HG02885 (cell line): ENCODE results near the gene MX1.

Experiments
- ATAC-seq: cut with Tn5 transposase; IDR thresholded peaks from one replicate; pipeline ENCODE4 v1.9.1; 2021; ENCODE audit warnings: mild to moderate bottlenecking; ENCODE audit not compliant: unreplicated experiment, poor library complexity

Gene MX1

DNA sequence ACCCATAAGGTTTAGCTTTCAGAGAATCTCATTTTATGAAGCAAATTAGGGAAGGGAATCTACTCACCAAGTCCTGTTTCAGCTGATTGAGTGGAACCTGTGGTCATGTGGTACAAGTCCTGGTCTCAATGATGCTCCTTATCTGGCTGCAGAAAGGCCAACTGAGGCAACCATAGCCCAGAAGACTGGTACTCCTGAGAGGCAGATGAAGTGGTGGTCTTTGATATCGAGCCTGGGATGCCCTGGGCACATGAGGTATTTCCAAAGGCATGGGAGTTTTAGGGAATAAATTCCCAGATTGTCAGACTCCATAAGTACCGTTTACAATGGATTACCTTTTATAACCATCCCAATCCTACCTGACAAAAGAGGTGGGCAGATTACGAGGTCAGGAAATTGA, 3.3 kb downstream of the MX1 start:
- no peak for ATAC-seq

DNA sequence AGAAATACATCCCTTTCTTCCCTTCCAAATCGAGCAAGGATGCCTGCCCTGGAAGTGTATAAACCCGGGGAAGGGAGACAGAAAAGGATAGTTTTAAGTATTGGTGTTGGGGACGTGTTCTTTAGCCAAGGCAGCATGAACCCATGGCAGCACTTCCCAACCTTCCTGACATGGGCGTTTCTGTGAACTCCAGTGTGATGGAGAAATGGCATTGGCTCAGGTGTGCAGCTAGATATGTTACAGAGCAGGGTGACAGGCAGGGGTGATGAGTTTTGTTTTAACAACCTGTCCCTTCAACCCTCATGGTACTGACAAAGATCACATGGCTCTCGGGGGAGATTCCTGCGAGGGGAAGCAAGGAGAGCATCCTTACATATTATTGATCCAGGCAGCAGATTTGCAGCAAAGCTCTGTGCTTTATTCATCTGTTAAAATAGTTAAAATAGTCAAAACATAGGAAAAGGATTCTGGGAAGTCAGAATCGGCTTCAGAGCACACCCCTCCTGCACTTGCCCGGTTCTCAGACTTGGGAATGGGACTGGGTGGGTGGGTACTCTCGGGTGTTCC, 4.0 kb downstream of the MX1 start:
- no peak for ATAC-seq

DNA sequence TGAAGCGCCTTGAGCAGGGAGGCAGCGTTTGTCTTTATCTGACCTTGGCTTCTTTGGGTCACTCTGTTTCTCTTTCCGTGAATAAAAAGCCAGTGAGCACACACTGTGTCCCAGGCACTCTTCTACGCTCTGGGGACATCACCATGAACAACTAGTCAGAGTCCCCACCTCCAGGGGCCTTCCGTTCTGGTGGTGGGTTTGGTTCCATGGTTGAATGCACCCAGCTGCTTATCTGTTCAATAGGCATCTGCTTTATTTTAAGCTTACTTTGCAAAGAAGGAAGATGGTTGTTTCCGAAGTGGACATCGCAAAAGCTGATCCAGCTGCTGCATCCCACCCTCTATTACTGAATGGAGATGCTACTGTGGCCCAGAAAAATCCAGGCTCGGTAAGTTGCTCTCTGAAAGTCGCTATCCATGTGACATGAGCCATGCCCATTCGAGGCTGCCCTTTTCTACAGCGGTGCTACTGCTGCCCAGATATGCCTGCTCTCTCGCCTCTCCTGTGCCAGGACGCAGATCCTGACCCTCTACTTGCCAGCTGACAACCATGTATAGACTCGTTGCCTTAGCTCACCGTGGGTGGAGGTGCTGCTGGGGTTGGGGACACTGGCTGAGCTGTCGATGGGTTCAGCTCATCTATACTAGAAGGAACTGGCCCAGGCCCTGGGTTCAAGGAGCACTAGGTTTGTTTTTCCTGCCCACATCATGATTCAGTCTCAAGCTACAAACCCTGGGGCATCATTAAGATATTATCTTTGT, 5.9 kb downstream of the MX1 start:
- peak; percentile 84 for ATAC-seq

DNA sequence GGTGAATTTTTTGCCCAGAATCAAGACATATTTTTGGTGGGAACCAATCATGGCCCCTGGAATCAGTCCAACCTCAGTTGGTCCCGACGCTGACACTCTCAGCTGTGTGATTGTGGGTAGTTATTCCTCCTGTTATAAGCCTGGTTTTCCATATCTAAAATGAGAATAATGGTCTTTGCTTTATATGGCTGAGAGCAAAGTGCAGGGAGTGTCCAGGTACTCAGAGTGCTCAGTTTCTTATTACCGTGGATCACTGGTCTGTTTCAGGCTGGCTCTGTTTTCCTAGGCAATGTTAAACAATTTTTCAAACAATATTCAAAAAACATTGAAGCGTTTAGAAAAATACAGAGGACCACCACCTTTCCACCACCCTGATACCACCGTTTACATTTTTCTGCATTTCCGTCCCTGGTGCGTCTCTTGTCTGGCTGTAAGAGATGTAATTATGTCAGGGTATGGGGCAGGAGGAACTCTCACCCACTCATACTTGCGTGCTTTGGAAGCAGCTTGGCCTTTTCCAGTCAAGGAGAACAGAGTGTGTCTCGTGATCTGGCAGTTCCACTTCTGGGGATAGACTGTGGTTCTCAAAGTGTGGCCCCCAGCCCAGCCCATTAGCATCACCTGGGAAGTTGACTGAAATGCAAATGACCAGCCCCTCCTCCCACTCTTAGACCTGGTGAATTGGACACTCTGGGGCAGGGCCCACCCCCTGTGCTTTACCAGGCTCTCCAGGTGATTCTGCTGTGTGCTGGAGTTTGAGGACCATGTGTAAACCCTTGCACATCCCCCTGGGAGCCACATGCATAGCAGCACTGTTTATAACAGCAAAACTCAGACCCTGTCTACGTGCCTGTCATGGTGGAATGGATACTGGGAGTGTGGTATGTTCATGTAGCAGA, 6.8 kb downstream of the MX1 start:
- ATAC-seq, result no peak

DNA sequence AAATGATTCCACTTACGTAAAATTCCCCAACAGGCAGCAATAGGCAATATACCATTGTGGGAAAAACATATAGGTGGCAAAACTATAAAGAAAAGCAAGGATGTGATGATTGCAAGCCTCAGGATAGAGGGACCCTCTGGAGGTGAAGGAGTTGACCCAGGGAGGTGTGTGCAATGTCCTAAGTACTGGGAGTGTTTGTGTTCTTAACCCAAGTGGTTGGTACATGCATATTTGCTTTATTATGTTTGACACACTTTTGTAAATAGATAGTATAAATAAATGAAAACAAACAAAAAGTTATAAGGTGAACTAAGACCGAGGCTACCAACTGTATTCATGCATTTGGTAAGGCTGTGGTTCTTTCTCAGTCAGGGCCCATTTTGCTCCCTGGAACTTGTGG, 7.5 kb downstream of the MX1 start:
- ATAC-seq, result no peak

DNA sequence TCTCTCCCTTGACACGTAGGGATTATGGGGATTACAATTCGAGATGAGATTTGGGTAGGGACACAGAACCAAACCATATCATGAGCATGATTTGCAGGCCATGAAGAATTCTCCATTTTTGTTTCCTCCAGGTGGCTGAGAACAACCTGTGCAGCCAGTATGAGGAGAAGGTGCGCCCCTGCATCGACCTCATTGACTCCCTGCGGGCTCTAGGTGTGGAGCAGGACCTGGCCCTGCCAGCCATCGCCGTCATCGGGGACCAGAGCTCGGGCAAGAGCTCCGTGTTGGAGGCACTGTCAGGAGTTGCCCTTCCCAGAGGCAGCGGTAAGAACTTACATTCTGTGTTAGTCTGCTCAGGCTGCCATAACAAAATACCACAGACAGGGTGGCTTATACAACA, 9.7 kb downstream of the MX1 start:
- ATAC-seq, result no peak

DNA sequence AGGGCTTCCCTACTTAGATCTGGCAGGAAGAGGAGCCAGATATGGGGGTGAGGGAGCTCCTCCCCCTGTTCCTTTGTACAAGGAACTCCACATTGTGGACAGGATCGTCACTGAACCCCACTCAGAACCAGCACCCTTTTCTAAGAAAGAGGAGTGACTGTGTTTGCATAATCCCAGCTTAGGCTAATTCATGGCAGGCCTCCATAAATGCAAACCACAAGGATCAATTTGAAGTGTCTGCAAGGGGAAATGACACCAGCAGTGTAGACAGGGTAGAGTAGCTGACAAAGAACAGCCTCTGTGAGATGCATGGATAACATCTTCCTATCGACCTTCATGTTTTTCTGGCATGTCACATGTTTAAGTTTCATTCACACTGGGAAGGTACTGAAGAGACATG, 11.7 kb downstream of the MX1 start:
- no peak for ATAC-seq

DNA sequence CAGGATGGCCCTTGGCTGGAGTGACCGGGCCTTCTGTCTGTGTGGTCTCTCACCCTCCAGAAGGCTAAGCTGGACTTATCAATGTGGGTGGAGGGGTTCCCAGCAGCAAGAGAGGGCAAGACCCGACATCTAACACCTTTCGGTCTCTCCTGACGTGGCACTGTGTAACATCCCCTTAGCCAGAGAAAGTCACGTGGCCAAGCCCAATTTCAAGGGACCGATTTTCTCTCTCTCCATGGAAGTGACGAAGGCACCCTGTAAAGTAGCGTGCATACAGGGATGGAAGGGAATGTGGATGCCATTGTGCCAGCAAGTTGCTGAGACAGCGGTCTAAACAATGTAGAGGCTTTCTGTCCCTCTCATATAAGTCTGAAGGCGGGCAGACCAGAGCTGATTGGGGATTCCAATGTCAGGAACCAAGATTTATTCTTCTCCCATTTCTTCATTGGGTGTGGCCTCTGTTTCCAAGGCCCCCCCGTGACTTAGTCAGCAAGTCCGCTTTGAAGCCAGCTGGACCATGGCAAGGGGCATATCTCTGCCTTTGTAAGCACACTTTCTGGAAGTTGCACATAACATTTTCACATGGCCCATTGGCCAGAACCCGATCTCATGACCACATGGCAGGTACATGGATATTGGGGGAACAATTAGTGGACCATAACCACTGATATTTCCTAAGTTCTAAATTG, 12.5 kb downstream of the MX1 start:
- no peak for ATAC-seq

DNA sequence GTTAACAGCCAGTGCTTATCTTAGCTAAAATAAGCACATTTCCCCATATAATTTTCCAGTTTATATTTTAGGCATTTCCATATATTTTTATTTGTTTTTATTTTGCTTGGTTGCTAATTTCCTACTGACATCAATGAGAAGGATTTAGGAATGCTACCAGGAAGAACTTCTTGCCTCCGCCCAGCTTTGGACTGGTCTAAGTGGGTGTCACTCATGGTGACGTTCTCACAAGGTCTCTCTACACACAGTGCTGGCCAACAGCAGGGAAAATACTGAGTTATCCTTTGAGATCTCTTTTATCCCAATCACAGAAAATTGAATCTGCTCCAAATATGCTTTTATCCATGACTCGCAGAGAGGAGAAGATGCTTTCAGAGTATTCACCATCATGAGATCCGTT, 13.2 kb downstream of the MX1 start:
- ATAC-seq, result no peak

DNA sequence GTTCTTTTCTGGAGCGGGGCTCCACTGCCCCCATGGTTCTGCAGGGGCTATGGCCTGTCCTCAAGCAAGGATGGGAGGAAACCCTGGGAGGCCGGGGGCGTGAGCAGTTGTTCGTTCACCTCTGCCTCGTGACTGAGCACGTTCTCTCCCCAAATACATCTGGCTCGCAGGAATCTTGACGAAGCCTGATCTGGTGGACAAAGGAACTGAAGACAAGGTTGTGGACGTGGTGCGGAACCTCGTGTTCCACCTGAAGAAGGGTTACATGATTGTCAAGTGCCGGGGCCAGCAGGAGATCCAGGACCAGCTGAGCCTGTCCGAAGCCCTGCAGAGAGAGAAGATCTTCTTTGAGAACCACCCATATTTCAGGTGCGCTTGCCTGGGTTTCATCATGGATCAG, 15.5 kb downstream of the MX1 start:
- ATAC-seq, result no peak

DNA sequence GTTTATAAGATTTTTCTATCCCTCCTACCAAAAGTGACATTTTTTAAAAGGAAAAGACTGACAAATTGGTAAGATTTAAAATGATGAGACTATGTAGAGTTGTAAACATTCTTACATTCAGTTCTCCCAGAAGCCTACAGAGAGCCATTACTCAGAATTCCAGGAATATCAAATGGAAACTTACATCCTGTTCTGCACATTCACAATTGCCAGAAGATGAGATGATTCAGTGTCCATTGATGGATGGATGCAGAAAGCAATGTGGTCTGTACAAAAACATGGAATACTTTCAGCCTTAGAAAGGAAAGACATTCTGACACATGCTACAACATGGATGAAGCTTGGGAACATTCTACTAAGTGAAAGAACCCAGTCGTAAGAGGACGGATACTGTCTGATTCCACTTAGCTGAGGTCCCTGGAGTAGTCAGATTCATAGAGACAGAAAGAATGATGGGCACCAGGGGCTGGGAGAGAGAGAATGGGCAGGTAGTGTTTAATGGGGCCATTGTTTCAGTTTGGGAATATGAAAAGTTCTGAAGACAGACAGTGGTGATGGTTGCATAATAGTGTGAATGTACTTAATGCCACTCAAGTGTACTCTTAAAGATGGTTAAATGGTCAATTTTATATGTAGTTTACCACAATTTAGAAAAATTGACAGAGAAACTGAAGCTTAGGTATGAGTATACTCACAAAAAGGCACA, 16.6 kb downstream of the MX1 start:
- ATAC-seq, result no peak

DNA sequence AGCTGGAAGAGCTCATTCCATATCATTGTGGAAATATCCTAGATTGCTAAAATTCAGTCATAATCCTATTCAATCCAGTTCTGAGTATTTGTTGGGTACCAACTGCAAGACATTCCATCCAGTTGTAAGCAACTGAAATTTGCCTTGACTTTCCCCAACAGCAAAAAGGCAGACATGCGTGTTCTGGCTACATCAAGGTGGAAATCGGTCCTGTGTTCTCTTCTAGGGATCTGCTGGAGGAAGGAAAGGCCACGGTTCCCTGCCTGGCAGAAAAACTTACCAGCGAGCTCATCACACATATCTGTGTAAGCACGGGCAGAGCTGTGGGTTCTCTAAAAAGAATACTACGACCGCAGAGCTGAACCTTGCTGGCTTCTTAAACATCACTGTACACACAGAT, 17.5 kb downstream of the MX1 start:
- no peak for ATAC-seq

DNA sequence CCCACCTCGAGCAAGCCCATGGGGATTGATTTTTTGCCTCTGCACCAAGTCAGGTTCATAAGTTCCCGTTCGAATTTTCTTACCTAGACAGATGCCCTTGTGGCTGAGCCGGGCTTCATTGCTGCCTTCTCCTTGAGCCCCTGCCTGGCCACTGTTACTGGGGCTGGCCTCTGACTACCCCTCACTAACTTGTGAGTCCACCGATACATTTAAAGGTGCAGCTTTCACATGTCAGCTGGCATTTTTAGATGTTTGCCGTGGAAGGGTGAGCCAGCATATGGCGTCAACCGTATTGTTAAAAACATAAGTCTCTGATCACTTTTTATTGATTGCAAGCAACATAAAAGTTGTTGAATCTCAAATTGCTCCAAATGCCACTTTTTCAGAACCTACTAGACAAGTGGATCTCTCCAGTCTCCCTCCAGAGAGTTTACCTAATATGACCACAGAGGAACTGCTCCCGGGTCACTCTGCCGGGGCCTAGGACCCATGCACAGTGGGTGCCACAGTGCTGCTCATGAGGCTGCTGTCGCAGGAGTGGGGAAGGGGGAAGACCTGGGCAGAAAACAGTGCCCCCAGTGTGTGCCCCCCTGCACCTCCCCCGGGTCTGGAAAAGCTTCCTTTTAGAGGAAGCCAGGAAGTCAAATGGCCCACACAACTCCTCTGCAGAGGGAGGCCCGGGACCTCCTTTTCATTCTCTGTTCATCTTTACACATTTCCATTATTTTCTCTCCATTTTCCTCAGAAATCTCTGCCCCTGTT, 18.8 kb downstream of the MX1 start:
- ATAC-seq, result no peak

DNA sequence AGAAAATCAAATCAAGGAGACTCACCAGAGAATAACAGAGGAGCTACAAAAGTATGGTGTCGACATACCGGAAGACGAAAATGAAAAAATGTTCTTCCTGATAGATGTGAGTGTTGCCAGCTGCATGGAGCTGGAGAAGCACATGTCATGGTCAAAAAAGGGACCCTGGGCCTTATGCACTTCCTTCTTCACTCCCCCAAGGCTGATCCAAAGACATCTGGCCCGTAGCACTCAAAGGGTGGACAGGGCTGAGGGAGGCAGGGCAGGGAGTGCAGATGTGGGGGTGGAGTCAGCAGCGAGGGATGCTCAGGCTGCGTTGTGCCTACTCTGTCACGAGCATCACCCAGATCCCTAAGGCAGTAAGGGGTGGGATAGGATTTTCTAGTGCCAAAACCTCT, 19.4 kb downstream of the MX1 start:
- no peak for ATAC-seq

DNA sequence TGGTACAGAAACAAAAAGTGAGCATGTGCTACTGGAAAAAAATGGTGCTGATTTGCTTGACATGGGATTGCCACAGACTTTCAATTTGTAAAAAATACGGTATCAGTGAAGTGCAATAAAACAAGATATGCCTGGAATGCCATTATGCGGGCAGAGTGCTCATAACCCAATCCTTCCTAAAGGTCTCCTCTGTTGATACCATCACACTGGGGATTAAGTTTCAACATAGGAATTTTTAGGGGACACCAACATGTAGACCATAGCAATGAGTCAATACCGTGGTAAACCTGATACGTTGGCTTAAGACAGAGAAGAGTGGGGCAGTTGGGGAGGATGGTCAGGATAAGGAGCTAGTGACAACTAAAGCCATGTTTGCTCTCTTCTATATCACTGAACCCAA, 20.5 kb downstream of the MX1 start:
- ATAC-seq, result no peak

DNA sequence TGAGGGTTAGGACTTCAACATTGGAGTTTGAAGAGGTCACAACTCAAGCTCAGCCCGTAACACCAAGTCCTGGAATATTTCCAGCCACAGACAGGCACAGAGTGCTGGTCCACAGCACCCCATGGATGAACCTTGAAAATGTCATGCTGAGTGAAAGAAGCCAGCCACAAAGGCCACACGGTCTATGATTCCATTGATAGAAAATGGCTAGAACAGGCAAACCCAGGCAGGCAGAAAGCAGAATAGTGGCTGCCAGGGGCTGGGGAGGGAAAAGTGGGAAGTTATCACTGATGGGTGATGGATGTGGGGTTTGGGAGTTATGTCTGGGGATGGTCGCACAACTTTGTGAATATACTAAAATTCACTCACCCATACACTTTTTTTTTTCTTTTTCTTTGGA, 21.3 kb downstream of the MX1 start:
- ATAC-seq, result no peak

DNA sequence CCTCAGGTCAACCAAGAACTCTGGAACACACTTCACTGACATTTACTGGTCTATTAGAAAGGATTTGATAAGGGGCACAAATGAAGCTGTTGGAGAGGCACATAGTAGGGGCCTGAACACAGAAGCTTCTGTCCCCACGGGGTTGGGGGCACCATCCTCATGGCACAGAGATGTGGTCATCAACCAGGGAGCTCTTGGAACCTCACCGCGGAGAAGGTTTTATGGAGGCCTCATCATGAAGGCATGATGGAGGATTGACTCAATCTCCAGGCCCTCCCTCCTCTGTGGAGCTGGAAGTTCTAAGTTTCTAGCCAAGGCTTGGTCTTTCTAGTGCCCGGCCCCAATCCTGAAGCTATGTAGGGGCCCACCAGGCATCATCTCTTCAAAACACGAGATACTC, 23.6 kb downstream of the MX1 start:
- ATAC-seq, result no peak

DNA sequence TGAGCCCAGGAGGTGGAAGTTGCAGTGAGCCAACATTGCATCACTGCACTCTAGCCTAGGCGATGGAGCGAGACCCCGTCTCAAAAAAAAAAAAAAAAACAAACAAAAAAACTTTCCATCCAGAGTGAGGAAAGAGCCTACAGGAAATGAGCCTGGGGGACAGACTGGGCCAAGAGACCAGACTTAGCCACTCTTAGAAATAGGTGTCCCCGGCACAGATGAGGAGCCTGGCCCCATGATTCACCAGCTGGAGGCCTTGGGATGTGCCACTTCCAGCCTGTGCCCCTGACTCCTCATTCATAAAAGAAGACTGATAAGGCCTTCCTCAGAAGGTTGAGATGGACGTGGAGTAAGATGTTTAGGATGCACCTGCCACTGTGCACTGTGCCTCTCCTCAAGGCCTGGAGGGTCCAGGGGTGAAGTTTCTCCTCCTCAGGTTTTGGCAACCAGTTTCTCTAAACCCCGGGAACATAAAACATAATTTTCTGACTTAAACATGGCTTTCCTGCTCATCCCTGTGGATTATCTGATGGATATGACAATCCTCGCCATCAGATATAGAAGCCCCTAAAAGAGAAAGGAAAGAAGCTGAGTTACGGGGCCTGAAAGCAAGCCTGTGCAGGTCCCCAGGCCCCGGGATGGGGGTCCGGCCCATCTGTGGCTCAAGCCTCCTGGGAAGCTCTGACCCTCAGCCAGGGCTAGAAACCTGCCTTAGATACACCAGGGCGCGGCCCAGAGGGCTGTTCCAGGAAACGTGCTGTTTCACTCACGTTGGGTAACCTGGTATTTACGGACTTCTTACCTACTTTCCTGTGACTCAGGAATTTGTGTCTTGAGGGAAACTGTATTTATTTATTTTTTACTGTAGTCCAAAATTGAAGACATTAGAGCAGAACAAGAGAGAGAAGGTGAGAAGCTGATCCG, 26.0 kb downstream of the MX1 start:
- no peak for ATAC-seq

DNA sequence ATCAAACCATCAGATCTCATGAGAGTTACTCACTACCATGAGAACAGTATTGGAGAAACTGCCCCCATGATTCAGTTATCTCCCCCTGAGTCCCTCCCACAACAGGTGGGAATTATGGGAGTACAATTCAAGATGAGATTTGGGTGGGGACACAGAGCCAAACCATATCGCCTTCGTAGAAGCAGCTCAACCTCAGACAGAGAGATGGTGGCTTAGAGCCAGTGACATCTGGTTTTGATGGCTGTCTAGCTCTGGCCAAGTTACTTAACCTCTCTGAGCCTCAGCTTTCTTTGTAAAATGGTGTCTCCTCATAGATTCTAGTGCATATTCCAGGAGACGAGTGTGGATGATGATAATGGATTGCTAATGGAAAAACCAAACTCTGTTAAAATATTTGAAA, 27.2 kb downstream of the MX1 start:
- ATAC-seq, result no peak
